ENCODE measurements around the gene MS4A4A. TPM values are rescaled to one million over a fixed set of nuclear protein-coding genes. Genes with fewer than 3 reads are reported as not detected.

MS4A4A gene
- total and polyA plus RNA-seq, 10 of the 15 experiments (the other 5 are each of a cell fraction or from before 2014, with no cell fraction given) = 0.10 to 2.4 (median 0.68) TPM

DNA sequence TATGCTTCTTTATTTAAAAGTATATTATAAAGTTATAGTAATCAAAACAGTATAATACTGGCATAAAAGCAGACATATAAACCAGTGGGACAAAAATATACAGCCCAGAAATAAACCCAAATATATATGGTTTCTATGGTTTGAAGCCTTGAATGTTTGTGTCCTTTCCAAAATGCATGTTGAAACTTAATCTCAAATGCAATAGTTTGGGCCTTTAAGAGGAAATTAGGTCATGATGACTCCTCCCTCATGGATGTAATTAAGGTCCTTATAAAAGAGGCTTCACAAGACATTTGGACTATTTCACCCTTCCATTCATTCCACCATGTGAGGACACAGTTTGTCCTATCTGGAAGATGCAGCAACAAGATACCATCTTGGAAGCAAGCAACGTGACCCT is 46.5 kb downstream of the MS4A4A start, which contains the start of gene MS4A6E:
MS4A6E (plus strand) TSS at position 301 of the 400 bp plus-strand sequence. CDS start 7,641 bp downstream, outside the sequence.
- Histone ChIP-seq H3K9ac (ENCODE audit: control insufficient read depth, insufficient read depth, low read length) (no peak within 1 kb of the TSS), H3K9me3 (replicated peaks; ENCODE audit: control insufficient read depth, insufficient read depth, low read length) (peaks cover 3% of the 10 kb centered on the region; the same call in 2 of the 3 replicates), H3K4me2 (ENCODE audit: control insufficient read depth, insufficient read depth) (no peak within 1 kb of the TSS), H3K79me2 (ENCODE audit: control insufficient read depth, insufficient read depth, low read length) (no peaks in the 10 kb centered on the region), H3K27ac (ENCODE audit: control insufficient read depth, insufficient read depth) (no peak within 1 kb of the TSS), H4K20me1 (ENCODE audit: control insufficient read depth, insufficient read depth) (no peaks in the 10 kb centered on the region), H3K27me3 (replicated peaks in 1 of 2; ENCODE audit: control insufficient read depth in 2 of 2, insufficient read depth in 2 of 2, low read length in 1 of 2) (no peaks in the 10 kb centered on the region), H2AFZ (ENCODE audit: control insufficient read depth, low read depth, low read length) (no peak within 1 kb of the TSS), H3K4me3 (no peak within 1 kb of the TSS), H3K36me3 (ENCODE audit: control insufficient read depth in 2 of 2, insufficient read depth in 2 of 2, low read length in 1 of 2) (no peaks in the 10 kb centered on the region), H3K4me1 (ENCODE audit: control insufficient read depth, insufficient read depth, low read length) (no peaks in the 10 kb centered on the region)
- TF ChIP-seq ATF7 (IDR thresholded peaks at IDR 0.05; ENCODE audit: low read depth) (no peak), POU2F2 (IDR thresholded peaks at IDR 0.05; ENCODE audit: borderline replicate concordance, low read depth, low read length) (no peak)
- no peak for DNase-seq (ENCODE audit: low read depth, low spot score)
- in situ Hi-C loops (cut with MboI) (no loop called here), intact Hi-C loops (cut with micrococcal nuclease; ENCODE audit: unreplicated experiment) (no loop called here)
- WGBS (ENCODE audit: insufficient coverage, insufficient replicate concordance, low lambda C conversion rate, missing lambda C conversion rate) = 30% methylated on average over 1 of the region's 1 CpG
- ChIA-PET SMC1A (ENCODE audit: uncharacterized antibody, unreplicated experiment) (no interaction called here), CTCF (interaction anchor here (1.6 kb wide), 1 partner anchor 17 kb away, joined by 4 read pairs; no protein-coding TSS in a partner anchor), POLR2A (no interaction called here), RAD21 (ENCODE audit: unreplicated experiment) (no interaction called here)
- no TSS peak for BruUV-seq (replicated peaks)
- no peak for ATAC-seq
- FAIRE-seq = no peak

- SMC1A ChIA-PET (ENCODE audit: uncharacterized antibody, unreplicated experiment) = no interaction called here
- Histone ChIP-seq H2AFZ (ENCODE audit: control insufficient read depth, low read depth, low read length) (no peak overlapping the region), H3K4me3 (no peak overlapping the region), H3K4me1 (ENCODE audit: control insufficient read depth, insufficient read depth, low read length) (no peaks in the 10 kb centered on the region), H4K20me1 (ENCODE audit: control insufficient read depth, insufficient read depth) (no peaks in the 10 kb centered on the region), H3K9ac (ENCODE audit: control insufficient read depth, insufficient read depth, low read length) (no peak overlapping the region), H3K27ac (ENCODE audit: control insufficient read depth, insufficient read depth) (no peak overlapping the region), H3K4me2 (ENCODE audit: control insufficient read depth, insufficient read depth) (no peak overlapping the region), H3K79me2 (ENCODE audit: control insufficient read depth, insufficient read depth, low read length) (no peaks in the 10 kb centered on the region), H3K36me3 (ENCODE audit: control insufficient read depth in 2 of 2, insufficient read depth in 2 of 2, low read length in 1 of 2) (no peaks in the 10 kb centered on the region), H3K27me3 (replicated peaks in 1 of 2; ENCODE audit: control insufficient read depth in 2 of 2, insufficient read depth in 2 of 2, low read length in 1 of 2) (no peaks in the 10 kb centered on the region), H3K9me3 (replicated peaks; ENCODE audit: control insufficient read depth, insufficient read depth, low read length) (peaks cover 3% of the 10 kb centered on the region; the same call in 2 of the 3 replicates)
- in situ Hi-C loops (cut with MboI) = no loop called here
- DNase-seq (ENCODE audit: low read depth, low spot score) (no peak), ATAC-seq (no peak), FAIRE-seq (no peak)
- no TSS peak for BruUV-seq (replicated peaks)
- intact Hi-C loops (cut with micrococcal nuclease; ENCODE audit: unreplicated experiment) = no loop called here
- RAD21 ChIA-PET (ENCODE audit: unreplicated experiment) = no interaction called here
- TF ChIP-seq STAT3 (IDR thresholded peaks at IDR 0.05; ENCODE audit: low read depth, low read length) (no peak), SUPT20H (IDR thresholded peaks at IDR 0.05; ENCODE audit: borderline replicate concordance, control insufficient read depth, low read depth, low read length) (no peak), POU2F2 (IDR thresholded peaks at IDR 0.05; ENCODE audit: borderline replicate concordance, low read depth, low read length) (no peak), SMAD5 (IDR thresholded peaks at IDR 0.05; ENCODE audit: low read depth) (no peak), BRCA1 (IDR thresholded peaks at IDR 0.05; ENCODE audit: low read depth, low read length) (no peak), BCL11A (IDR thresholded peaks at IDR 0.05; ENCODE audit: low read depth, low read length) (no peak), LARP7 (IDR thresholded peaks at IDR 0.05) (no peak), PBX3 (IDR thresholded peaks at IDR 0.05; ENCODE audit: insufficient replicate concordance, low read depth, low read length) (no peak)
- CTCF ChIA-PET = no interaction called here
- POLR2A ChIA-PET = no interaction called here
Observed at GRCh38 chr11:60328460-60328859, 48.0 kb downstream of the MS4A4A start.

All from GM12878 (cell line).